ENCODE results near the gene NAPA.

The NAPA gene

GRCh38 chr19:47464675-47465419, 50.0 kb downstream of the NAPA start:
- peaks cover 9% of the 10 kb centered on the region for H3K4me1 ChIP-seq (ENCODE audit: control insufficient read depth, low read length)
- no peaks in the 10 kb centered on the region for H3K36me3 ChIP-seq (ENCODE audit: control insufficient read depth, low read length)
- H3F3A ChIP-seq (ENCODE audit: control insufficient read depth, insufficient read depth), result no peaks in the 10 kb centered on the region; the same call in 1 of the 2 replicates
- H3K79me2 ChIP-seq (ENCODE audit: control insufficient read depth, low read length), result no peaks in the 10 kb centered on the region
- H3K4me2 ChIP-seq (ENCODE audit: low read length), result no peak overlapping the region; the same call in 1 of the 2 replicates
- no peak overlapping the region for H3K4me3 ChIP-seq (ENCODE audit: low read length)
- no peaks in the 10 kb centered on the region for H3K9me2 ChIP-seq (replicated peaks; ENCODE audit: control insufficient read depth, low read length)
- H3K27me3 ChIP-seq (ENCODE audit: control insufficient read depth, low read length), result peaks cover 17% of the 10 kb centered on the region
- H4K20me1 ChIP-seq (ENCODE audit: control insufficient read depth, insufficient read depth, low read depth, low read length), result no peaks in the 10 kb centered on the region
- TF ChIP-seq EZH2phosphoT487 (IDR thresholded peaks at IDR 0.05; ENCODE audit: borderline replicate concordance, low read length) (no peak), CTCF (IDR thresholded peaks at IDR 0.05; ENCODE audit: low read depth, low read length, poor library complexity, severe bottlenecking) (no peak)
- H3K9me3 ChIP-seq (ENCODE audit: control insufficient read depth, insufficient read depth, low read length), result no peaks in the 10 kb centered on the region
- H3K27ac ChIP-seq (ENCODE audit: low read depth, low read length), result no peak overlapping the region

DNA sequence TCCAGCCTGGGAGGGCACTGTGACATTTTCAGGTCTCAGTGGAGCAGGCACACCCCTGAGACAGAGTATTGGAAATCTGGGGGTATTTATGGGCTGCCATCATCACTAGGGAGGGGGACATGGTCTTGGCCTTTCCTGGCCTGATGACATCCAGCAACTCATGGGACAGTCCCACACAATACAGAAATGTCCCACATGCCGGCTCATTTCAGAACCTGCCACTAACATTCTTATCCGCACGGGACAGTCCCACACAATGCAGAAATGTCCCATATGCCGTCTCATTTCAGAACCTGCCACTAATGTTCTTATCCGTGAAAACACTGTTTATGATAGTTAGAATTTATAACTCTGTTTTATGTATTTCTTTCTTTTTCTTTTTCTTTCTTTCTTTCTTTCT, 53.0 kb downstream of the NAPA start:
- no peaks in the 10 kb centered on the region for H3K79me2 ChIP-seq (ENCODE audit: control insufficient read depth, low read length)
- H3K4me3 ChIP-seq (ENCODE audit: low read length), result no peak overlapping the region
- no peaks in the 10 kb centered on the region; the same call in 1 of the 2 replicates for H3F3A ChIP-seq (ENCODE audit: control insufficient read depth, insufficient read depth)
- TF ChIP-seq CTCF (IDR thresholded peaks at IDR 0.05; ENCODE audit: low read depth, low read length, poor library complexity, severe bottlenecking) (no peak), EZH2phosphoT487 (IDR thresholded peaks at IDR 0.05; ENCODE audit: borderline replicate concordance, low read length) (no peak)
- no peak overlapping the region for H3K27ac ChIP-seq (ENCODE audit: low read depth, low read length)
- H3K9me3 ChIP-seq (ENCODE audit: control insufficient read depth, insufficient read depth, low read length), result no peaks in the 10 kb centered on the region
- no peak overlapping the region for H3K4me2 ChIP-seq (ENCODE audit: low read length)
- H3K9me2 ChIP-seq (replicated peaks; ENCODE audit: control insufficient read depth, low read length), result no peaks in the 10 kb centered on the region
- no peaks in the 10 kb centered on the region for H4K20me1 ChIP-seq (ENCODE audit: control insufficient read depth, insufficient read depth, low read depth, low read length)
- no peaks in the 10 kb centered on the region for H3K36me3 ChIP-seq (ENCODE audit: control insufficient read depth, low read length)
- peaks cover 9% of the 10 kb centered on the region for H3K4me1 ChIP-seq (ENCODE audit: control insufficient read depth, low read length)
- peaks cover 20% of the 10 kb centered on the region for H3K27me3 ChIP-seq (ENCODE audit: control insufficient read depth, low read length)

- H3K27me3 ChIP-seq (ENCODE audit: control insufficient read depth, low read length), result peaks cover 18% of the 10 kb centered on the region
These were observed 55.4 kb downstream of the NAPA start for GRCh38 chr19:47459477-47459876.

More at GRCh38 chr19:47459477-47459876, 55.4 kb downstream of the NAPA start:
- Histone ChIP-seq H3K9me3 (ENCODE audit: control insufficient read depth, insufficient read depth, low read length) (peaks cover 8% of the 10 kb centered on the region; the same call in 1 of the 2 replicates), H3K4me1 (ENCODE audit: control insufficient read depth, low read length) (peaks cover 2% of the 10 kb centered on the region), H3K9me2 (replicated peaks; ENCODE audit: control insufficient read depth, low read length) (no peaks in the 10 kb centered on the region), H4K20me1 (ENCODE audit: control insufficient read depth, insufficient read depth, low read depth, low read length) (no peaks in the 10 kb centered on the region), H3K79me2 (ENCODE audit: control insufficient read depth, low read length) (no peaks in the 10 kb centered on the region), H3F3A (ENCODE audit: control insufficient read depth, insufficient read depth) (no peaks in the 10 kb centered on the region; the same call in 1 of the 2 replicates), H3K4me3 (ENCODE audit: low read length) (no peak overlapping the region), H3K27ac (ENCODE audit: low read depth, low read length) (no peak overlapping the region), H3K4me2 (ENCODE audit: low read length) (no peak overlapping the region), H3K36me3 (ENCODE audit: control insufficient read depth, low read length) (no peaks in the 10 kb centered on the region)
- TF ChIP-seq CTCF (IDR thresholded peaks at IDR 0.05; ENCODE audit: low read depth, low read length, poor library complexity, severe bottlenecking), result no peak
- TF ChIP-seq EZH2phosphoT487 (IDR thresholded peaks at IDR 0.05; ENCODE audit: borderline replicate concordance, low read length), result no peak

Data from DOHH2 (cell line).